ENCODE measurements around the gene TNIK. TPM values are rescaled to one million over a fixed set of nuclear protein-coding genes. Genes with fewer than 3 reads are reported as not detected.

The TNIK gene
- total RNA-seq, 1 donor from 2014 or later = 17.0 TPM

DNA sequence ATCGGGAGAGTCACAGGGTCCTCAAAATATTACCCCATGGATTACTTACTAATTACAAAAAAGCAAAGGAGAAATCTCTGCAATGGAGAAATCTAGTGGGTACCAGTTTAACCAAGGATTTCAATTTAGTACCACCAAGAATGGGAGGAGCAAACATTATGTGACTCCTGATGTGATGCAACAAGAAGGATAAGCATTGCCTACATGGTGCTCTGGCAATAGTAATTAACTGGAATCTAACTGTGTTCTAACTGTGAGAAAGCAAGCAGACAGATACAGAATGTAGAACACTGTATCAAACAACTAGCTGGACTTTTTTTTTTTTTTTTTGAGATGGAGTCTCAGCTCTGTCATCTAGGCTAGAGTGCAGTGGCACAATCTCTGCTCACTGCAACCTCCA is 159.2 kb downstream of the TNIK start:
- Histone ChIP-seq H3K36me3 (ENCODE audit: control insufficient read depth, insufficient read depth, low read length) (no peaks in the 10 kb centered on the region), H3K4me3 (ENCODE audit: low read depth, low read length) (no peak overlapping the region), H3K27me3 (ENCODE audit: control insufficient read depth, insufficient read depth, low read length) (no peaks in the 10 kb centered on the region)
- TF ChIP-seq CTCF (IDR thresholded peaks at IDR 0.05; ENCODE audit: insufficient read depth, low read length, poor library complexity, severe bottlenecking) = no peak
- DNase-seq (ENCODE audit: low read depth) = no peak

DNA sequence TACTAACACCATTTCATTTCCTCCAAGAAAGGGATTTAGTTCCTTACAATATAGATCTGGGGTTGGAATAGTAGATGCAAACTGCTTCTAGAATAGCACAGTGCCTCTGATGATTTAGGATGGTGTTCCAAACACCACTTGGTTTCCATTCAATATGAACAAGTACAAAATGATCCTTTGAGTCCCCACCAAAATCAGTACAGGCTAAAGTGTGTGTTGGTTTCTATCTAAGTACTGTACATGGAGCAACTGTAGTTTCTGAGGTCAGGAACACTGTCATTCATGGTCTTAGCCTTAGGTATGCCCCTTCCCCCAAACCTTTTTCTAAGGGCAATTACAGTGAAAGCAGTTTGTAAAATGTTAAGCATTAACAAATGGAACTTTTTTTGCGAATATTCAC is 162.3 kb downstream of the TNIK start:
- TF ChIP-seq CTCF (IDR thresholded peaks at IDR 0.05; ENCODE audit: insufficient read depth, low read length, poor library complexity, severe bottlenecking) = no peak
- Histone ChIP-seq H3K36me3 (ENCODE audit: control insufficient read depth, insufficient read depth, low read length) (no peaks in the 10 kb centered on the region), H3K4me3 (ENCODE audit: low read depth, low read length) (no peak overlapping the region), H3K27me3 (ENCODE audit: control insufficient read depth, insufficient read depth, low read length) (no peaks in the 10 kb centered on the region)
- no peak for DNase-seq (ENCODE audit: low read depth)

DNA sequence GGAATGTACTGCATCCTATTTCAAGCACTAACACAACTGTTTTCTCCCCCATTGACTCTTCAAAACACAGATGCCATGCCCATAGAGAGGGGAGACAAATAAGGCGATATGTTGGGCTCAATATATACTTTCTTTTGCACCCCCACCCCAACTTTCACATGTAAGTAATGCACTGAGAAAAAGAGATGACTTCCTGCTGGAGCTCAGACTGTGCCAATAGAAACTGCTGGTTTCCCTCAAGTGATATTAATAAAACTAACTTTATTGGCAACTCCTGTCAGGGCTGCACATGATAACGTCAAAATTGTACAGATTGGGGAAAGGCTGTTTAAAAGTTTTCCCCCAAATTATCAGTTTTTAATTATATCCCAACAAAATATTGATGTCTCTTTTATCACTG is 163.0 kb downstream of the TNIK start:
- H3K4me3 ChIP-seq (ENCODE audit: low read depth, low read length) = no peak overlapping the region
- TF ChIP-seq CTCF (IDR thresholded peaks at IDR 0.05; ENCODE audit: insufficient read depth, low read length, poor library complexity, severe bottlenecking) = no peak

GRCh38 chr3:171295484-171296373 is 164.5 kb downstream of the TNIK start:
- Histone ChIP-seq H3K36me3 (ENCODE audit: control insufficient read depth, insufficient read depth, low read length) (no peaks in the 10 kb centered on the region), H3K27me3 (ENCODE audit: control insufficient read depth, insufficient read depth, low read length) (no peaks in the 10 kb centered on the region), H3K4me3 (ENCODE audit: low read depth, low read length) (no peak overlapping the region)
- no peak for DNase-seq (ENCODE audit: low read depth)
- TF ChIP-seq CTCF (IDR thresholded peaks at IDR 0.05; ENCODE audit: insufficient read depth, low read length, poor library complexity, severe bottlenecking) = no peak

More for the DNA sequence above, 163.0 kb downstream of the TNIK start:
- DNase-seq (ENCODE audit: low read depth) = no peak
- no peaks in the 10 kb centered on the region for H3K27me3 ChIP-seq (ENCODE audit: control insufficient read depth, insufficient read depth, low read length)
- no peaks in the 10 kb centered on the region for H3K36me3 ChIP-seq (ENCODE audit: control insufficient read depth, insufficient read depth, low read length)

GRCh38 chr3:171293142-171293782 is 166.9 kb downstream of the TNIK start:
- H3K36me3 ChIP-seq (ENCODE audit: control insufficient read depth, insufficient read depth, low read length) = no peaks in the 10 kb centered on the region
- no peak for TF ChIP-seq CTCF (IDR thresholded peaks at IDR 0.05; ENCODE audit: insufficient read depth, low read length, poor library complexity, severe bottlenecking)
- H3K27me3 ChIP-seq (ENCODE audit: control insufficient read depth, insufficient read depth, low read length) = no peaks in the 10 kb centered on the region
- no peak for DNase-seq (ENCODE audit: low read depth)
- H3K4me3 ChIP-seq (ENCODE audit: low read depth, low read length) = no peak overlapping the region

All from kidney epithelial cell (primary cell).